Activated naive CD8-positive, alpha-beta T cell treated with anti-CD3 and anti-CD28 coated beads, Interleukin-2, amount 10 ng/mL, durations not matched to agents 7 days and 5 days (primary cell): ENCODE data around the gene IGF2. TPM values are rescaled to one million over a fixed set of nuclear protein-coding genes. Genes with fewer than 3 reads are reported as not detected.
A peak's percentile ranks its signal among the peaks of the same experiment; 100 is the strongest.
"Not testable (repeated sequence)": the region's sequence is repeated elsewhere in the genome, so short reads cannot be mapped to it uniquely, and the experiment has no call there.

Experiments
- ATAC-seq: fragments of 150-1000 bp; cut with Tn5 transposase; one replicate; pipeline ENCODE4 v1.10.0; 2021; ENCODE audit warnings: low read depth, moderate library complexity
- POLR2A ChIA-PET: fragments of 350-600 bp; sonication (Branson Sonifier 250); formaldehyde crosslinking; loops from one replicate; lab custom pipeline; 2021; ENCODE audit warnings: antibody characterized with exemption; lab: Charles Lee
- DNase-seq: peaks from one replicate; pipeline ENCODE4 v3.0.0; 2021
- H3K27ac Mint-ChIP-seq: one replicate; pipeline ENCODE4 v1.8.0; 2022; ENCODE audit warnings: mild to moderate bottlenecking, mixed read lengths
- H3K27me3 Mint-ChIP-seq: one replicate; pipeline ENCODE4 v1.8.0; 2022; ENCODE audit warnings: mild to moderate bottlenecking, moderate library complexity, mixed read lengths
- H3K36me3 Mint-ChIP-seq: one replicate; pipeline ENCODE4 v1.8.0; 2021; ENCODE audit warnings: mild to moderate bottlenecking, mixed read lengths
- H3K4me1 Mint-ChIP-seq: one replicate; pipeline ENCODE4 v1.8.0; 2021; ENCODE audit warnings: mixed read lengths
- H3K4me3 Mint-ChIP-seq: one replicate; pipeline ENCODE4 v1.8.0; 2022; ENCODE audit warnings: mild to moderate bottlenecking, moderate library complexity, mixed read lengths
- H3K9me3 Mint-ChIP-seq: one replicate; pipeline ENCODE4 v1.8.0; 2021; ENCODE audit warnings: mixed read lengths
- total RNA-seq, 2 experiments: library from RNA; stranded (reverse); gene quantifications; one replicate each; pipeline ENCODE4 v1.2.3, GENCODE V29; 2021

IGF2 gene, protein sequence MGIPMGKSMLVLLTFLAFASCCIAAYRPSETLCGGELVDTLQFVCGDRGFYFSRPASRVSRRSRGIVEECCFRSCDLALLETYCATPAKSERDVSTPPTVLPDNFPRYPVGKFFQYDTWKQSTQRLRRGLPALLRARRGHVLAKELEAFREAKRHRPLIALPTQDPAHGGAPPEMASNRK
- not detected for total RNA-seq

GRCh38 chr11:2139123-2139521 is at the start of gene IGF2:
Gene IGF2, minus strand, starts transcription at chr11:2139389. Its CDS starts 3,866 bp downstream, at chr11:2135523.
- ATAC-seq (no peak), DNase-seq (peak; percentile 41)
- Mint-ChIP-seq H3K27me3 (peaks cover 68% of the 10 kb centered on the region), H3K27ac (no peak within 1 kb of the TSS), H3K9me3 (no peaks in the 10 kb centered on the region), H3K36me3 (no peaks in the 10 kb centered on the region), H3K4me3 (peak within 1 kb of the TSS; percentile 19), H3K4me1 (peaks cover 3% of the 10 kb centered on the region)
- POLR2A ChIA-PET, result no interaction called here

GRCh38 chr11:2188745-2189144 is 49.6 kb upstream of the IGF2 start:
- Mint-ChIP-seq H3K27me3 (peaks cover 6% of the 10 kb centered on the region), H3K36me3 (no peaks in the 10 kb centered on the region), H3K9me3 (no peaks in the 10 kb centered on the region), H3K4me3 (no peak overlapping the region), H3K4me1 (peaks cover 3% of the 10 kb centered on the region), H3K27ac (no peak overlapping the region)
- ATAC-seq (no peak), DNase-seq (no peak)
- POLR2A ChIA-PET, result no interaction called here

GRCh38 chr11:2187280-2187707 is 48.1 kb upstream of the IGF2 start:
- DNase-seq (no peak), ATAC-seq (no peak)
- Mint-ChIP-seq H3K27ac (no peak overlapping the region), H3K9me3 (no peaks in the 10 kb centered on the region), H3K36me3 (no peaks in the 10 kb centered on the region), H3K4me1 (peaks cover 3% of the 10 kb centered on the region), H3K4me3 (no peak overlapping the region), H3K27me3 (peaks cover 6% of the 10 kb centered on the region)
- POLR2A ChIA-PET, result no interaction called here

DNA sequence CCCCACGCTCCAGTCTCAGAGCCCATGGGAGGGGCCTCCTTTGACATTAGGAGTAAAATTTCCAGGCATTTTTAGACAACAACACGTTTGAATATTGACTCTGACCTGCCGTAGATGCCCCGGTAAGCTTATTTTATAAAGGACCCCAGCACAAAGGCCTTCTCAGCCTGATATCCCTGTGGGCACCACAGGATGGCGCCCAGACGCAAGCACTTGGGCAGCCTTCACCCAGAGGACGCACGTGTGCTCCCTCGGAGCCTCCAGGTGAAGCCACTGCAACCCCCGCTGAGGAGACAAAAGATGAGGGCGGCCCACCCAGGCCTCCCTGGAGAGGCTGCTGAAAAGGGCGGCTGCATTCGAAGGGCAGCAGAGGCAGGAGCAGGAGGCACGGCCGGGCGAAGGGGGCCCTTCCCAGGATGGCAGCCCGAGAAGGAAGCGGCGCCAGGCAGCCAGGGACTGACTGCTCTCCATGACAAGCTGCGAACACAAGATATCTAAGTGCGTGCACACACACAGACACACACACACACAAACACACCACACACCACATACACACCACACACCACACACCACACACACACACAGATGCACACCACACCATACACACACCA is 47.6 kb upstream of the IGF2 start:
- H3K4me3 Mint-ChIP-seq, result no peak overlapping the region
- peaks cover 6% of the 10 kb centered on the region for H3K27me3 Mint-ChIP-seq
- peak; percentile 62 for DNase-seq
- ATAC-seq, result peak; percentile 65
- H3K36me3 Mint-ChIP-seq, result no peaks in the 10 kb centered on the region
- peaks cover 3% of the 10 kb centered on the region for H3K4me1 Mint-ChIP-seq
- POLR2A ChIA-PET, result interaction anchor here (0.6 kb wide), 1 partner anchor 115 kb away, joined by 3 read pairs; the partner anchor contains the start of genes C11orf21 and TSPAN32
- no peaks in the 10 kb centered on the region for H3K9me3 Mint-ChIP-seq
- no peak overlapping the region for H3K27ac Mint-ChIP-seq

DNA sequence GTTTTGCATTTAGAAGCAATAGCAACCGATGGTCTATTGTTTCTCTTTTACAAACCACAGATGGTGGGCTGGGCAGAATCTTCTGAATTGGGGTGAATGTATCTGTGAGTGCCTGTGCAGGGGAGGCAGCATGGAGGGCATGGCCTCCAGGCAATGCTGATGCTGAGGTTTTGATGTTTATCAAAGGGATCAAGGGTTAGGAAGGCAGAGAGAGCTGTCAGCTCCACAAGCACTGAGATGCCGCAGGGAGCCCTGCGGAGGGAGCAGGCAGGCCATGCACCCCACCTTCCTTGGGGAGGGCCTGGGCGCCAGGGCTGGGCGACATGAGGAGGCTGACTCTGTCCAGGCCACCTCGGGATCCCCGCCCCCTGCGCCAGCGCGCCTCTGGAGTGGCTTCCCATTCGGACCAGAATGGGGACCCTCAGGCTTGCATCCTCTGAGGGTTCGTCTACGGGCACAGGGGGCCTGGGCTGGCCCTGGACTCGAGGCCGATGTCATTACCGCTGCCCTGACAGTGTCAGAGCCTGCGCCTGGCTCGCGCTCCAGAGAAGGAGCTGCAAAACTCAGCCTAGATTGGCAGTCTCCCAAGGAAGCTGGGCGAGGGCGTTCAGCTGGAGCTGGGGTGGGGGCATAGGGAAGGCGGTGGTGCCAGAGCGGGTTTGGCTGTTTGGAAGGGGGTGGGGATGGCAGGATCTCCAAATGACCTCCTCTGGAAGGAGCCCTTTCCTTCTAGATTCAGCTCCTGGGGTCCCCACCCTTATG is 46.3 kb upstream of the IGF2 start:
- H3K27ac Mint-ChIP-seq, result no peak overlapping the region
- POLR2A ChIA-PET, result interaction anchor here (0.9 kb wide), 1 partner anchor 114 kb away, joined by 3 read pairs; no protein-coding TSS in a partner anchor

DNA sequence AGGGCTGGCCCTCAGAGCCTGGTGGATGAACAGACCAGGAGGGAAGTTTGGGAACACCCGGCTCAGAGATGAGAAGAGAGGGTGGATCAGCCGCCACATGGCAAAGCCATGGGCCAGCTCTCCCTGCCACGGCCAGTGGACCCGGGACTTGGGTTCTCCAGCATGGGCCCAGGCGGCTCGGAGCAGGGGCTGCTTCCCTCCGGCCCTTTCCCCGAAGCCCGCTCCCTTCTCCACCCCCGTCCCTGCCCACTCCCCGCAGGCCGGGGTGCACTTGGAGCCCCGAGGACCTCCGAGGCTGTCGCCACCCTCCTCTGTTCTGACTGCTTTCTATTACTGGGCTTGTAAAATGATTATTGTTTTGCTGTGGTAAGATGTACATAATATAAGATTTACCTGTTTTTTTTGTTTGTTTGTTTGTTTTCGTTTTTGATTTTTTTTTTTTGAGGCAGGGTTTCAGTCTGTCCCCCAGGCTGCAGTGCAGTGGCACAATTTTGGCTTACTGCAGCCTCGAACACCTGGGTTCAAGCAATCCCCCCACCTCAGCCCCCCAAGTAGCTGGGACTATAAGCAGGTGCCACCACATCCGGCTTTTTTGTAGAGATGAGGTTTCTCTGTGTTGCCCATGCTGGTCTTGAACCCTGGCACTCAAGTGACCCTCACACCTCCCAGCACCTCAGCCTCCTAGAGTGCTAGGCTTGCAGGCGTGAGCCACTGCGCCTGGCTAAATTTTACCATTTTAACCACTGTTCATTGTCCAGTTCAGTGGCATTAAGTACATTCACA is 43.7 kb upstream of the IGF2 start:
- Mint-ChIP-seq H3K9me3 (no peaks in the 10 kb centered on the region), H3K27me3 (no peaks in the 10 kb centered on the region), H3K27ac (no peak overlapping the region), H3K36me3 (no peaks in the 10 kb centered on the region), H3K4me3 (no peak overlapping the region), H3K4me1 (no peaks in the 10 kb centered on the region)
- POLR2A ChIA-PET, result no interaction called here
- DNase-seq (no peak), ATAC-seq (no peak)

More for the DNA sequence above, 46.3 kb upstream of the IGF2 start:
- no peak for DNase-seq
- H3K4me3 Mint-ChIP-seq, result no peak overlapping the region
- ATAC-seq, result no peak
- peaks cover 1% of the 10 kb centered on the region for H3K27me3 Mint-ChIP-seq
- no peaks in the 10 kb centered on the region for H3K36me3 Mint-ChIP-seq
- H3K4me1 Mint-ChIP-seq, result no peaks in the 10 kb centered on the region
- no peaks in the 10 kb centered on the region for H3K9me3 Mint-ChIP-seq

- H3K27ac Mint-ChIP-seq, result no peak overlapping the region
- POLR2A ChIA-PET, result no interaction called here
- H3K27me3 Mint-ChIP-seq, result no peaks in the 10 kb centered on the region
- no peaks in the 10 kb centered on the region for H3K4me1 Mint-ChIP-seq
- H3K36me3 Mint-ChIP-seq, result no peaks in the 10 kb centered on the region
- no peak for ATAC-seq
- H3K4me3 Mint-ChIP-seq, result no peak overlapping the region
- DNase-seq, result no peak
- H3K9me3 Mint-ChIP-seq, result no peaks in the 10 kb centered on the region
Measured at GRCh38 chr11:2182075-2182474, 42.9 kb upstream of the IGF2 start.

DNA sequence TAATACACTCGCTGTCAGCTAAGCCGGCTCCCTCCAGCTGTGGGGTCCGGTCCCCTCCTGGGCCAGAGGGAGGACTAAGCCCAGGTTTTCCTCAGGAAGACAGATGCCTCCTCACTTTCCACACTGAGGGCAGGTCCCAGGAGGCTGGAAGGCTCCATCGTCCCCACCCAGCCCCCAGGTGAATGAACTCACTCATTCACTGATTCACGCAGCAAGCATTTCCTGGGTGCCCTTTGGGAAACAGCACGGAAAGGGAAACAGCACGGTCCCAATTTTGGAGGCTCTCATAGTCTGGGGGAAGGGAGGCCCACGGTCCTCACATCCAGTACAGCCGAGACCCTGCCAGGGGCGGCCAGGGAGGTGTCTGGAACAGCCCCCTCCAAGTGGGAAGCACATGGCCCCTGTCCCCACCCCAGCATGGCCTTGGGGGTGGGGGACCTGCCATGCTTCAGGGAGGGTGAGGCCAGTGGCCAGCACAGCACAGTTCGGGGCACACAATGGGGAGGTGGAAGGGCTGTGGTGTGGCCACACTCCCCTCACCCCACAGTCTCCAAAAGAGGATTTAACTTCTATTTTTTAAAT is 41.7 kb upstream of the IGF2 start:
- ATAC-seq (no peak), DNase-seq (no peak)
- POLR2A ChIA-PET, result no interaction called here
- no peaks in the 10 kb centered on the region for H3K36me3 Mint-ChIP-seq
- no peaks in the 10 kb centered on the region for H3K4me1 Mint-ChIP-seq
- no peak overlapping the region for H3K27ac Mint-ChIP-seq
- H3K9me3 Mint-ChIP-seq, result no peaks in the 10 kb centered on the region
- H3K27me3 Mint-ChIP-seq, result no peaks in the 10 kb centered on the region
- no peak overlapping the region for H3K4me3 Mint-ChIP-seq

- no peaks in the 10 kb centered on the region for H3K9me3 Mint-ChIP-seq
- no peak overlapping the region for H3K27ac Mint-ChIP-seq
- no peak for ATAC-seq
- H3K36me3 Mint-ChIP-seq, result no peaks in the 10 kb centered on the region
- POLR2A ChIA-PET, result no interaction called here
- DNase-seq, result no peak
- H3K27me3 Mint-ChIP-seq, result no peaks in the 10 kb centered on the region
- no peak overlapping the region for H3K4me3 Mint-ChIP-seq
- H3K4me1 Mint-ChIP-seq, result no peaks in the 10 kb centered on the region
Measured at GRCh38 chr11:2180347-2180746, 41.2 kb upstream of the IGF2 start.

GRCh38 chr11:2179516-2179915 is 40.3 kb upstream of the IGF2 start:
- ATAC-seq (no peak), DNase-seq (no peak)
- Mint-ChIP-seq H3K4me1 (no peaks in the 10 kb centered on the region), H3K27ac (no peak overlapping the region), H3K36me3 (no peaks in the 10 kb centered on the region), H3K27me3 (no peaks in the 10 kb centered on the region), H3K4me3 (no peak overlapping the region), H3K9me3 (no peaks in the 10 kb centered on the region)
- POLR2A ChIA-PET, result no interaction called here

GRCh38 chr11:2178906-2179494 is 39.8 kb upstream of the IGF2 start:
- POLR2A ChIA-PET, result no interaction called here
- no peaks in the 10 kb centered on the region for H3K36me3 Mint-ChIP-seq
- no peaks in the 10 kb centered on the region for H3K9me3 Mint-ChIP-seq
- no peak overlapping the region for H3K4me3 Mint-ChIP-seq
- H3K4me1 Mint-ChIP-seq, result no peaks in the 10 kb centered on the region
- DNase-seq, result no peak
- H3K27ac Mint-ChIP-seq, result no peak overlapping the region
- no peak for ATAC-seq
- H3K27me3 Mint-ChIP-seq, result no peaks in the 10 kb centered on the region

- H3K4me1 Mint-ChIP-seq, H3K27ac Mint-ChIP-seq, H3K36me3 Mint-ChIP-seq, DNase-seq, H3K9me3 Mint-ChIP-seq, POLR2A ChIA-PET, H3K27me3 Mint-ChIP-seq, H3K4me3 Mint-ChIP-seq, ATAC-seq: not testable (repeated sequence)
Measured at GRCh38 chr11:2178055-2178773, 39.0 kb upstream of the IGF2 start.
